Measurements from ENCODE around the gene QARS1. TPM values are rescaled to one million over a fixed set of nuclear protein-coding genes. Genes with fewer than 3 reads are reported as not detected.

The QARS1 gene
- total and polyA plus RNA-seq, 10 of the 15 experiments (the other 5 are each of a cell fraction or from before 2014, with no cell fraction given), result 168 to 476 (median 318) TPM

DNA sequence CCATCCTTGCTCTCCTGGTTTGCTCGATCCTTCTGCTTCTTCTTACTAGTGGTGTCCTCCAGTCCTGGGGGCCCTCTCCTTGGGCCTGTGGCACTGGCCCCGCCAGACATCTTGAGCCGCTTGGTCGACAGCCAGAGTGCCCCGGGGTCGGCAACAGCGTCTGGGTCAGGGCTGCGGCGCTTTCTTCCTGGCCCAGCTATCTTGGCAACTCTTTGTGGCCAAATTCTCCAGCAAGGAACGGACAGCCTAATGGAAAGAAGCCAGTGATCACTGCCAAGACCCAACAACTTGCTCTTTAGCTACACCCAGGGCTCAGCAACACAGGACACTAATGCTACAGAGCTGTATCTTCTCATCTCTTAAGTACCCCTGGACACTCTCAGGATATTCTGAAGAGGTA, 14.5 kb upstream of the QARS1 start (continued):
- TF ChIP-seq, protein P1, sequence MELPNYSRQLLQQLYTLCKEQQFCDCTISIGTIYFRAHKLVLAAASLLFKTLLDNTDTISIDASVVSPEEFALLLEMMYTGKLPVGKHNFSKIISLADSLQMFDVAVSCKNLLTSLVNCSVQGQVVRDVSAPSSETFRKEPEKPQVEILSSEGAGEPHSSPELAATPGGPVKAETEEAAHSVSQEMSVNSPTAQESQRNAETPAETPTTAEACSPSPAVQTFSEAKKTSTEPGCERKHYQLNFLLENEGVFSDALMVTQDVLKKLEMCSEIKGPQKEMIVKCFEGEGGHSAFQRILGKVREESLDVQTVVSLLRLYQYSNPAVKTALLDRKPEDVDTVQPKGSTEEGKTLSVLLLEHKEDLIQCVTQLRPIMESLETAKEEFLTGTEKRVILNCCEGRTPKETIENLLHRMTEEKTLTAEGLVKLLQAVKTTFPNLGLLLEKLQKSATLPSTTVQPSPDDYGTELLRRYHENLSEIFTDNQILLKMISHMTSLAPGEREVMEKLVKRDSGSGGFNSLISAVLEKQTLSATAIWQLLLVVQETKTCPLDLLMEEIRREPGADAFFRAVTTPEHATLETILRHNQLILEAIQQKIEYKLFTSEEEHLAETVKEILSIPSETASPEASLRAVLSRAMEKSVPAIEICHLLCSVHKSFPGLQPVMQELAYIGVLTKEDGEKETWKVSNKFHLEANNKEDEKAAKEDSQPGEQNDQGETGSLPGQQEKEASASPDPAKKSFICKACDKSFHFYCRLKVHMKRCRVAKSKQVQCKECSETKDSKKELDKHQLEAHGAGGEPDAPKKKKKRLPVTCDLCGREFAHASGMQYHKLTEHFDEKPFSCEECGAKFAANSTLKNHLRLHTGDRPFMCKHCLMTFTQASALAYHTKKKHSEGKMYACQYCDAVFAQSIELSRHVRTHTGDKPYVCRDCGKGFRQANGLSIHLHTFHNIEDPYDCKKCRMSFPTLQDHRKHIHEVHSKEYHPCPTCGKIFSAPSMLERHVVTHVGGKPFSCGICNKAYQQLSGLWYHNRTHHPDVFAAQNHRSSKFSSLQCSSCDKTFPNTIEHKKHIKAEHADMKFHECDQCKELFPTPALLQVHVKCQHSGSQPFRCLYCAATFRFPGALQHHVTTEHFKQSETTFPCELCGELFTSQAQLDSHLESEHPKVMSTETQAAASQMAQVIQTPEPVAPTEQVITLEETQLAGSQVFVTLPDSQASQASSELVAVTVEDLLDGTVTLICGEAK (IDR thresholded peaks at IDR 0.05; ENCODE audit: borderline replicate concordance), result no peak
- TF ChIP-seq BACH1 (IDR thresholded peaks at IDR 0.05; ENCODE audit: borderline replicate concordance), result no peak

DNA sequence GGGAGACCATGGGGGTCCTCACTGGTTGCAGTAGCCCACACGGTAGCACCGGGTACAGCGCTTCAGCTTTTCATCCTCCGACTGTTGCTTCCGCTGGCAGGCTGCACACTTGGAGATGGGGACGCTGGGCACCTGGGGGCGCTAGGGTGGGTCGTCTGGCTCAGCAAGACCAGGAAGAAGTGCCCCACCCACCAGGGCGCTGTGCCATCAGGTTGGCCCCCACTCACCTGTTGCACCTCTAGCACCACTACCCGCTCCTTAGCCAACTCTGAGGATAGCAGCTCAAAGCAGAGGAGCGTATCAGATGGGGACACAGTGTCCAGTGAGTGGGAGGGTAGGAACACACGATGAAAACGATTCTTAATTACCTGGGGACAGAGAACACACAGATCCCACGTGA, 7.7 kb upstream of the QARS1 start:
- 95% methylated on average over 14 of the region's 14 CpGs for WGBS (ENCODE audit: insufficient coverage, insufficient replicate concordance, low lambda C conversion rate, missing lambda C conversion rate)
- H3K9ac ChIP-seq (ENCODE audit: control insufficient read depth, insufficient read depth, low read length), result no peak overlapping the region
- no TSS peak for BruUV-seq (replicated peaks)

More for the DNA sequence above, 7.7 kb upstream of the QARS1 start:
- no peaks in the 10 kb centered on the region for H3K9me3 ChIP-seq (replicated peaks; ENCODE audit: control insufficient read depth, insufficient read depth, low read length)
- TF ChIP-seq SUZ12 (IDR thresholded peaks at IDR 0.05; ENCODE audit: unreplicated experiment) (no peak), ZBED1 (IDR thresholded peaks at IDR 0.05; ENCODE audit: borderline replicate concordance) (no peak), RB1 (IDR thresholded peaks at IDR 0.05; ENCODE audit: borderline replicate concordance) (no peak), MEF2B (IDR thresholded peaks at IDR 0.05; ENCODE audit: partially characterized antibody, poor library complexity, severe bottlenecking) (no peak)
- TF ChIP-seq, protein P2, sequence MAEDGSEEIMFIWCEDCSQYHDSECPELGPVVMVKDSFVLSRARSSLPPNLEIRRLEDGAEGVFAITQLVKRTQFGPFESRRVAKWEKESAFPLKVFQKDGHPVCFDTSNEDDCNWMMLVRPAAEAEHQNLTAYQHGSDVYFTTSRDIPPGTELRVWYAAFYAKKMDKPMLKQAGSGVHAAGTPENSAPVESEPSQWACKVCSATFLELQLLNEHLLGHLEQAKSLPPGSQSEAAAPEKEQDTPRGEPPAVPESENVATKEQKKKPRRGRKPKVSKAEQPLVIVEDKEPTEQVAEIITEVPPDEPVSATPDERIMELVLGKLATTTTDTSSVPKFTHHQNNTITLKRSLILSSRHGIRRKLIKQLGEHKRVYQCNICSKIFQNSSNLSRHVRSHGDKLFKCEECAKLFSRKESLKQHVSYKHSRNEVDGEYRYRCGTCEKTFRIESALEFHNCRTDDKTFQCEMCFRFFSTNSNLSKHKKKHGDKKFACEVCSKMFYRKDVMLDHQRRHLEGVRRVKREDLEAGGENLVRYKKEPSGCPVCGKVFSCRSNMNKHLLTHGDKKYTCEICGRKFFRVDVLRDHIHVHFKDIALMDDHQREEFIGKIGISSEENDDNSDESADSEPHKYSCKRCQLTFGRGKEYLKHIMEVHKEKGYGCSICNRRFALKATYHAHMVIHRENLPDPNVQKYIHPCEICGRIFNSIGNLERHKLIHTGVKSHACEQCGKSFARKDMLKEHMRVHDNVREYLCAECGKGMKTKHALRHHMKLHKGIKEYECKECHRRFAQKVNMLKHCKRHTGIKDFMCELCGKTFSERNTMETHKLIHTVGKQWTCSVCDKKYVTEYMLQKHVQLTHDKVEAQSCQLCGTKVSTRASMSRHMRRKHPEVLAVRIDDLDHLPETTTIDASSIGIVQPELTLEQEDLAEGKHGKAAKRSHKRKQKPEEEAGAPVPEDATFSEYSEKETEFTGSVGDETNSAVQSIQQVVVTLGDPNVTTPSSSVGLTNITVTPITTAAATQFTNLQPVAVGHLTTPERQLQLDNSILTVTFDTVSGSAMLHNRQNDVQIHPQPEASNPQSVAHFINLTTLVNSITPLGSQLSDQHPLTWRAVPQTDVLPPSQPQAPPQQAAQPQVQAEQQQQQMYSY (CRISPR knock-in tag; IDR thresholded peaks at IDR 0.05), result no peak
- H3K4me2 ChIP-seq (ENCODE audit: control insufficient read depth, insufficient read depth), result no peak overlapping the region
- H4K20me1 ChIP-seq (ENCODE audit: control insufficient read depth, insufficient read depth), result no peaks in the 10 kb centered on the region; the same call in 1 of the 2 replicates
- FAIRE-seq, result no peak
- no peaks in the 10 kb centered on the region for H3K4me1 ChIP-seq (ENCODE audit: control insufficient read depth, insufficient read depth, low read length)
- H3K79me2 ChIP-seq (ENCODE audit: control insufficient read depth, insufficient read depth, low read length), result no peaks in the 10 kb centered on the region
- ChIA-PET RAD21 (ENCODE audit: unreplicated experiment) (no interaction called here), SMC1A (ENCODE audit: uncharacterized antibody, unreplicated experiment) (no interaction called here), POLR2A (no interaction called here), CTCF (no interaction called here)
- no peaks in the 10 kb centered on the region for H3K27me3 ChIP-seq (replicated peaks in 1 of 2; ENCODE audit: control insufficient read depth in 2 of 2, insufficient read depth in 2 of 2, low read length in 1 of 2)
- DNase-seq (ENCODE audit: low read depth, low spot score), result no peak
- intact Hi-C loops (cut with micrococcal nuclease; ENCODE audit: unreplicated experiment) (no loop called here), in situ Hi-C loops (cut with MboI) (no loop called here)
- no peak overlapping the region for H2AFZ ChIP-seq (ENCODE audit: control insufficient read depth, low read depth, low read length)
- H3K4me3 ChIP-seq, result no peak overlapping the region
- H3K27ac ChIP-seq (ENCODE audit: control insufficient read depth, insufficient read depth), result no peak overlapping the region
- H3K36me3 ChIP-seq (ENCODE audit: control insufficient read depth in 2 of 2, insufficient read depth in 2 of 2, low read length in 1 of 2), result peaks cover 36 to 55% of the 10 kb centered on the region in 2 experiments
- no peak for ATAC-seq
